ENCODE data around the gene NYNRIN.

DNA sequence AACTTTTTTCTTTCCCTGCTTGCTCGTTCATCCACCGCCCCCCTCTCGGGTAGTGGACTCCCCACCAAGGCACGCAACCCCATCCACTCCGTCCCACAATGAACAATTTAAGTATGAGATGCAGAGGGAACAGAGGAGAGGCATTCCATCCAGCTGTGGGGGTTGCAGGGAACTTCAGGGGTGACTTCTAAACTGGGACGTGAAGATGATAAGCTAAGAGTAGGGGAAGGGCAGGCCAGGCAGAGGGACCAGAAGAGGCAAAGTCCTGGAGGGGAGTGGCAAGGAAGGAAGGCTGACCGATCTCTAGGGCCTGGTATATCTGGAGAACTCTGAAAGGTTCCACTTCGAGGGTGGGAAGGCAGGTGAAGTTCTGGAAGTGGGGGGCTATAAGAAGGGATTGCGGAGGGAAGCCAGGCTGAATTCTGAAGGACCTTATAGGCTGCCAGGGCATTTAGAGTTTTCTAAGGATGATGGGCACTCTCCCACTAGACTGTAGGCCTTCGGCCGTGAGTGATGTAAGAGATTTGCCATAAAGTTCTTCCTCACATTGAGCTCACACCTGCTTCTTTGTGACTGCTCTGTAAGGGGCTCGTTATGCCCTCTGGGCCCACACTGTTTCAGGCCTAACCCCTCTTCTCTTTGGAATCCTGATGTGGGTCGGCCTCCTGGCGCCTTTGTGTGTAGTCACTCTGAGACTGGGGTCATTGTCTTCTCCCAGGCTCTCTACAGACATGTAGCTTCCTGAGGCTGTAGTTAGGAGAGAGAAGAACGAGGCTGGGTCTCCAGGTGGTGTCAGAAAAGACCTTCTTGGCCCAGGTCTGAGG is 18.7 kb upstream of the NYNRIN start:
- TF ChIP-seq, protein P1, sequence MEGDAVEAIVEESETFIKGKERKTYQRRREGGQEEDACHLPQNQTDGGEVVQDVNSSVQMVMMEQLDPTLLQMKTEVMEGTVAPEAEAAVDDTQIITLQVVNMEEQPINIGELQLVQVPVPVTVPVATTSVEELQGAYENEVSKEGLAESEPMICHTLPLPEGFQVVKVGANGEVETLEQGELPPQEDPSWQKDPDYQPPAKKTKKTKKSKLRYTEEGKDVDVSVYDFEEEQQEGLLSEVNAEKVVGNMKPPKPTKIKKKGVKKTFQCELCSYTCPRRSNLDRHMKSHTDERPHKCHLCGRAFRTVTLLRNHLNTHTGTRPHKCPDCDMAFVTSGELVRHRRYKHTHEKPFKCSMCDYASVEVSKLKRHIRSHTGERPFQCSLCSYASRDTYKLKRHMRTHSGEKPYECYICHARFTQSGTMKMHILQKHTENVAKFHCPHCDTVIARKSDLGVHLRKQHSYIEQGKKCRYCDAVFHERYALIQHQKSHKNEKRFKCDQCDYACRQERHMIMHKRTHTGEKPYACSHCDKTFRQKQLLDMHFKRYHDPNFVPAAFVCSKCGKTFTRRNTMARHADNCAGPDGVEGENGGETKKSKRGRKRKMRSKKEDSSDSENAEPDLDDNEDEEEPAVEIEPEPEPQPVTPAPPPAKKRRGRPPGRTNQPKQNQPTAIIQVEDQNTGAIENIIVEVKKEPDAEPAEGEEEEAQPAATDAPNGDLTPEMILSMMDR (IDR thresholded peaks at IDR 0.05 in 2 of 3, conservative IDR thresholded peaks at IDR 0.05 in 1 of 3; ENCODE audit: borderline replicate concordance in 1 of 3, insufficient read depth in 1 of 3, low read depth in 2 of 3, low read length in 2 of 3), result no peak
- no peak for TF ChIP-seq YY1 (IDR thresholded peaks at IDR 0.05; ENCODE audit: extremely low read depth, insufficient replicate concordance, low read depth, low read length)
- TF ChIP-seq POLR2A (IDR thresholded peaks at IDR 0.05; ENCODE audit: borderline replicate concordance, extremely low read depth, insufficient read depth, insufficient read length), result no peak
- TF ChIP-seq POLR2AphosphoS5 (IDR thresholded peaks at IDR 0.05; ENCODE audit: low read depth, low read length), result no peak
- TF ChIP-seq ELF1 (IDR thresholded peaks at IDR 0.05; ENCODE audit: borderline replicate concordance, low read depth), result no peak
- no peak for TF ChIP-seq REST (IDR thresholded peaks at IDR 0.05; ENCODE audit: low read depth)
- TF ChIP-seq SRF (IDR thresholded peaks at IDR 0.05; ENCODE audit: low read depth), result no peak
- no peak for TF ChIP-seq FOSL1 (IDR thresholded peaks at IDR 0.05; ENCODE audit: low read depth)
- no peak for TF ChIP-seq EZH2 (IDR thresholded peaks at IDR 0.05)

Measured in HCT116 (cell line).